IMR-90 (cell line): ENCODE data around the gene NADSYN1.

Experiments used
- CEBPB ChIP-seq: IDR thresholded peaks from 2 replicates; pipeline ENCODE4 v1.6.1; 2012; ENCODE audit warnings: low read depth, low read length, improper control_type of control experiment
- CTCF ChIP-seq: conservative IDR thresholded peaks from 2 replicates; pipeline ENCODE4 v1.5.1; 2012; ENCODE audit warnings: mild to moderate bottlenecking, low read depth, low read length, improper control_type of control experiment
- POLR2A ChIP-seq: IDR thresholded peaks from 2 replicates; pipeline ENCODE4 v1.6.1; 2012; ENCODE audit warnings: mild to moderate bottlenecking, low read depth, low read length
- RAD21 ChIP-seq: IDR thresholded peaks from 2 replicates; pipeline ENCODE4 v1.6.1; 2012; ENCODE audit warnings: low read length, improper control_type of control experiment

DNA sequence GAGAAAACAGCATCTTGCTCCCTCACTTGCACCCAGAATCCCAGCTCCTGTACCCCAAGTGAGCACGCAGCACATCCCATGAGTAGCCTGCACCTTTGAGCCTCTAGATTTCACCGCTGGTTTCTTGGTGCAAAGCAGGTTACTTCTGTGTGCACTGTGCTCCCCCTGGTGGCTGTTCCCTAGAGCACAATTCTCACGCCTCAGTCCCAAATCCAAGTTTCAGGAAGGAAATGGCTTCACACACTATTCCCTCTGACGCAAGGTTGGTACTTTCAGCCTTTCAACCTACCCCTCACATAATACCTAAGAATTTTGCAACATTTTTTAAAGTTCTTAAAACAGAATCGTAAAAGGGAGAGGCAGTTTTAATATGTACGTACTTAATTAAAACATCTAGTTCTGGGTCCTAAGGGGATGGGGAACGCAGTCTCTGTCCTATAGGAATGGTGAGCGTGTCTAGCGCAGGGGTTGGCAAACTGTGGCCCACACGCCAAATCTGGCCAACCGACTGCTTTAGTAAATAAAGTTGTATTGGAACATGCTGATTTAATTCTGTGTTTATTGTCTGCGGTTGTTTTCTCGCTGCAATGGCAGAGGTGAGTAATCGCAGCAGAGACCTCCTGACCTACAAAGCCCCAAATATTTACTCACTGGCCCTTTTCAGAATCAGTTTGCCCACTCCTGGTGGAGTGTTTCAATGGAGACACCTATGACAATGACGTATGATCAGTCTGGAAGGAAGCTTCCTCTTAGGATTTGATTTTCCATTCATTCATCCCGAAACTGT lies 32.4 kb upstream of the NADSYN1 start:
- TF ChIP-seq CTCF (peak; percentile 70), CEBPB (no peak), POLR2A (no peak), RAD21 (peak; percentile 82)
